Immature natural killer cell (primary cell): ENCODE data around the gene TST. TPM values are rescaled to one million over a fixed set of nuclear protein-coding genes. Genes with fewer than 3 reads are reported as not detected.

Experiments
- DNase-seq, 3 donors: peaks; one replicate each; pipeline ENCODE4 v3.0.0; 2022; ENCODE audit warnings: mixed read lengths in 1 of 3
- H3K27ac Mint-ChIP-seq, 6 donors: one replicate each; pipeline ENCODE4 v1.8.0; 2020; ENCODE audit warnings: mixed read lengths in 6 of 6, mild to moderate bottlenecking in 5 of 6, inconsistent platforms in 4 of 6, moderate library complexity in 3 of 6
- H3K27me3 Mint-ChIP-seq, 3 donors: one replicate each; pipeline ENCODE4 v1.8.0; 2020 to 2021; ENCODE audit warnings: low read depth in 3 of 3, mild to moderate bottlenecking in 3 of 3, mixed read lengths in 3 of 3, moderate library complexity in 3 of 3, inconsistent platforms in 1 of 3
- H3K36me3 Mint-ChIP-seq, 3 donors: one replicate each; pipeline ENCODE4 v1.8.0; 2020; ENCODE audit warnings: mixed read lengths in 3 of 3, inconsistent platforms in 2 of 3, mild to moderate bottlenecking in 2 of 3
- H3K4me1 Mint-ChIP-seq, 2 donors: one replicate each; pipeline ENCODE4 v1.8.0; 2020; ENCODE audit warnings: inconsistent platforms in 2 of 2, mild to moderate bottlenecking in 2 of 2, mixed read lengths in 2 of 2, moderate library complexity in 1 of 2
- H3K4me3 Mint-ChIP-seq, 5 donors: one replicate each; pipeline ENCODE4 v1.8.0; 2020; ENCODE audit warnings: mild to moderate bottlenecking in 5 of 5, mixed read lengths in 5 of 5, inconsistent platforms in 3 of 5, moderate library complexity in 3 of 5
- H3K9me3 Mint-ChIP-seq, 6 donors: one replicate each; pipeline ENCODE4 v1.8.0; 2020; ENCODE audit warnings: mild to moderate bottlenecking in 6 of 6, mixed read lengths in 6 of 6, inconsistent platforms in 4 of 6, moderate library complexity in 3 of 6
- polyA plus RNA-seq, 3 donors: library from polyadenylated mRNA; unstranded; fragments of 300-500 nt; fragmentation: Illumina TruSeq; gene quantifications; one replicate each; pipeline ENCODE4 v1.2.3, GENCODE V29; 2021

TST gene
- polyA plus RNA-seq: 10 to 100 TPM in 1 of 3 donors, 1 to 10 TPM in 2; 8.1 to 20.8 (median 8.4) TPM

- Mint-ChIP-seq H3K4me1 (peaks cover 23 to 27% of the 10 kb centered on the region in 2 donors), H3K36me3 (no peaks in the 10 kb centered on the region), H3K27me3 (no peaks in the 10 kb centered on the region), H3K4me3 (peak within 1 kb of the TSS; percentile 91 to 97 (median 92)), H3K27ac (peak within 1 kb of the TSS; percentile 70 to 93 (median 84)), H3K9me3 (no peaks in the 10 kb centered on the region)
- peak; percentile 65 to 69 (median 69) for DNase-seq
These were observed at the start of gene TST, which contains the start of gene MPST for GRCh38 chr22:37019309-37020191. Gene TST (minus strand): TSS chr22:37019447. CDS start chr22:37018732, 715 bp downstream. Gene MPST (plus strand): TSS chr22:37019742. CDS start chr22:37019837, 95 bp downstream.

- Mint-ChIP-seq H3K9me3 (no peaks in the 10 kb centered on the region), H3K27ac (no peak overlapping the region), H3K4me1 (no peaks in the 10 kb centered on the region), H3K27me3 (peaks cover 3 to 14% (median 8%) of the 10 kb centered on the region in 3 donors), H3K4me3 (no peak overlapping the region), H3K36me3 (no peaks in the 10 kb centered on the region)
- no peak for DNase-seq
These were observed 49.6 kb upstream of the TST start for GRCh38 chr22:37068859-37069258.

GRCh38 chr22:37067428-37067827 is 48.2 kb upstream of the TST start:
- DNase-seq: no peak
- Mint-ChIP-seq H3K4me3 (no peak overlapping the region), H3K9me3 (no peaks in the 10 kb centered on the region), H3K27ac (no peak overlapping the region), H3K4me1 (no peaks in the 10 kb centered on the region), H3K36me3 (no peaks in the 10 kb centered on the region), H3K27me3 (peaks cover 3 to 14% (median 8%) of the 10 kb centered on the region in 3 donors)

GRCh38 chr22:37065961-37066360 is 46.7 kb upstream of the TST start:
- no peak for DNase-seq
- H3K4me1 Mint-ChIP-seq: no peaks in the 10 kb centered on the region
- H3K36me3 Mint-ChIP-seq: peaks cover 0 to 5% (median 0%) of the 10 kb centered on the region in 3 donors
- H3K27ac Mint-ChIP-seq: no peak overlapping the region
- no peaks in the 10 kb centered on the region for H3K9me3 Mint-ChIP-seq
- H3K4me3 Mint-ChIP-seq: no peak overlapping the region
- H3K27me3 Mint-ChIP-seq: peaks cover 3 to 16% (median 8%) of the 10 kb centered on the region in 3 donors

- peaks cover 3 to 16% (median 8%) of the 10 kb centered on the region in 3 donors for H3K27me3 Mint-ChIP-seq
- H3K4me1 Mint-ChIP-seq: no peaks in the 10 kb centered on the region
- peaks cover 0 to 5% (median 0%) of the 10 kb centered on the region in 3 donors for H3K36me3 Mint-ChIP-seq
- no peak overlapping the region for H3K4me3 Mint-ChIP-seq
- H3K9me3 Mint-ChIP-seq: no peaks in the 10 kb centered on the region
- no peak for DNase-seq
- no peak overlapping the region for H3K27ac Mint-ChIP-seq
These were observed 45.9 kb upstream of the TST start for GRCh38 chr22:37065180-37065579.

- Mint-ChIP-seq H3K4me1 (no peaks in the 10 kb centered on the region), H3K27ac (no peak overlapping the region), H3K27me3 (peaks cover 2 to 11% (median 5%) of the 10 kb centered on the region in 3 donors), H3K9me3 (no peaks in the 10 kb centered on the region), H3K4me3 (no peak overlapping the region), H3K36me3 (peaks cover 0 to 5% (median 0%) of the 10 kb centered on the region in 3 donors)
- DNase-seq: no peak
These were observed 45.3 kb upstream of the TST start for GRCh38 chr22:37064553-37064952.

- Mint-ChIP-seq H3K27ac (no peak overlapping the region), H3K36me3 (peaks cover 0 to 5% (median 0%) of the 10 kb centered on the region in 3 donors), H3K27me3 (peaks cover under 1 to 9% (median 3%) of the 10 kb centered on the region in 3 donors), H3K9me3 (no peaks in the 10 kb centered on the region), H3K4me1 (no peaks in the 10 kb centered on the region), H3K4me3 (no peak overlapping the region)
- DNase-seq: no peak
These were observed 44.5 kb upstream of the TST start for GRCh38 chr22:37063431-37064420.

- no peak for DNase-seq
- H3K4me3 Mint-ChIP-seq: no peak overlapping the region
- H3K27ac Mint-ChIP-seq: no peak overlapping the region
- peaks cover 0 to 6% (median 3%) of the 10 kb centered on the region in 3 donors for H3K27me3 Mint-ChIP-seq
- H3K36me3 Mint-ChIP-seq: peaks cover 0 to 6% (median 0%) of the 10 kb centered on the region in 3 donors
- no peaks in the 10 kb centered on the region for H3K9me3 Mint-ChIP-seq
- no peaks in the 10 kb centered on the region for H3K4me1 Mint-ChIP-seq
These were observed 43.6 kb upstream of the TST start for GRCh38 chr22:37062702-37063381.

- no peaks in the 10 kb centered on the region for H3K9me3 Mint-ChIP-seq
- peaks cover 0 to 9% (median 0%) of the 10 kb centered on the region in 3 donors for H3K36me3 Mint-ChIP-seq
- H3K4me1 Mint-ChIP-seq: no peaks in the 10 kb centered on the region
- peaks cover 0 to 5% (median 0%) of the 10 kb centered on the region in 3 donors for H3K27me3 Mint-ChIP-seq
- DNase-seq: no peak
- no peak overlapping the region for H3K4me3 Mint-ChIP-seq
- no peak overlapping the region for H3K27ac Mint-ChIP-seq
These were observed 43.1 kb upstream of the TST start for GRCh38 chr22:37062376-37062675.

- Mint-ChIP-seq H3K36me3 (peaks cover 0 to 15% (median 0%) of the 10 kb centered on the region in 3 donors), H3K27me3 (peaks cover 0 to 5% (median 0%) of the 10 kb centered on the region in 3 donors), H3K9me3 (no peaks in the 10 kb centered on the region), H3K4me3 (no peak overlapping the region), H3K4me1 (no peaks in the 10 kb centered on the region), H3K27ac (no peak overlapping the region)
- DNase-seq: no peak
These were observed 42.5 kb upstream of the TST start for GRCh38 chr22:37061611-37062375.

- H3K27ac Mint-ChIP-seq: no peak overlapping the region
- no peak overlapping the region for H3K4me3 Mint-ChIP-seq
- H3K27me3 Mint-ChIP-seq: peaks cover 0 to 5% (median 2%) of the 10 kb centered on the region in 3 donors
- H3K4me1 Mint-ChIP-seq: no peaks in the 10 kb centered on the region
- H3K36me3 Mint-ChIP-seq: peaks cover 0 to 17% (median 0%) of the 10 kb centered on the region in 3 donors
- H3K9me3 Mint-ChIP-seq: no peaks in the 10 kb centered on the region
- no peak for DNase-seq
These were observed 41.8 kb upstream of the TST start for GRCh38 chr22:37060801-37061610.

GRCh38 chr22:37059876-37060449 is 40.7 kb upstream of the TST start:
- no peak for DNase-seq
- Mint-ChIP-seq H3K36me3 (peaks cover 0 to 24% (median 0%) of the 10 kb centered on the region in 3 donors), H3K4me3 (no peak overlapping the region), H3K27me3 (peaks cover 0 to 5% (median 2%) of the 10 kb centered on the region in 3 donors), H3K4me1 (no peaks in the 10 kb centered on the region), H3K27ac (no peak overlapping the region), H3K9me3 (no peaks in the 10 kb centered on the region)
